Right kidney (tissue), 1 donor: ENCODE measurements around the gene NOS2.
"Not testable (repeated sequence)": the region's sequence is repeated elsewhere in the genome, so short reads cannot be mapped to it uniquely, and the experiment has no call there.

Experiments
- DNase-seq: peaks from one replicate; pipeline ENCODE4 v3.0.0-alpha.2; 2016

The NOS2 gene

DNA sequence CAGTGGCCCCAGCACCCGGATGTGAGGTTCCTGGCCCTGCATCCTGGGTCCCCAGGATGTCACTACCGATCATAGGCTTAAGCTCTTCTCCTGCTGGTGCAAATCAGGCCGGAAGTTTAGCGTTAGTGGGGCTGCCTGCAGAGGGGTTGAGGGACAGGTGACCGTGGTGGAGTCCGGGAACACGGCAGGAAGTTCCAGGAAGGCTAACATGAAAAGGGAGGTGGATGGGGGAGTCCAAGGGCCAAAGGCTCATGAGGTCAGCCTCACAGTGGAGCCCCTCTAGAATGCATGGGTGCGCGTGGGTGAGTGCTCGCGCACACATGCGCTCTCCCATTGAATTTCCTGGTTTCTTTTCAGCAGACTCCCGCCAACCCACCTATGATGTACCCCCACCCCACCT lies 46.6 kb downstream of the NOS2 start:
- not testable (repeated sequence) for DNase-seq

DNA sequence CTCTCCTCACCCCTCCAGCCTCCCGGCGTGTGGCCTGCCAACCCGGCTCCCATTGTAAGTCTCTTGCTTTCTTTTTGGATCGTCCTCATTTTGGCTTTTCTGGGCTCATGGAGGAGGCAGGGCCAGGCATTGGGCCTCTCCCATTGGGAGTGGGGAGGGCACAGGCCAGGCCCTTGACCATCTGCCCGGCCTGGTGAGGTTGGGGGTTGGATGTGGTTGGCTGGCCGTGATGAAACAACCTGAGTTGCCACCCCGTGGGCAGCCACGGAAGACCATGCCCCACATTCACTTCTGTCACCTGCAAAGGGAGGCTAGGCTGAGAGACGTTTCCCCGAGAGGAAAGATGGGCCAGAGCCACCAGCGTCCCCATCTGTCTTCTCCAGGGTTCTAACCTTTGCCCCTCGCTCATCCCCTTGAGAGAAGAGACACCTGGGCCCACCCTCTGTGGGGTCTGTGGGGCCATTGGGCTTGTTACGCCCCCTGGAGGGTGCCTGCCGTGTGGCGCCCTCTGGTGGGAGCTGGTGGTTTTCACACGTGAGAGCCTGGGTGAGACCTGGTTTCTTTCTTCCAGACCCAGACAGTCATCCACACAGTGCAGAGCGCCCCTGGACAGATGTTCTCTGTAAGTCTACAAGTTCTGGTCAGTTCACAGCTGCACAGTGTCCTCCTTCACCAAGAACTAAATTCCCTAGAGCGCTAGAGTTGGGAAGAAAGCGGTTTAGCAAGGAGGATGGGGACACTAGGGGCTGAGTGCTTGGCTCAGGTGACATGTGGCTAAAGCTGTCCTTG lies 47.3 kb downstream of the NOS2 start:
- DNase-seq, result not testable (repeated sequence)

DNA sequence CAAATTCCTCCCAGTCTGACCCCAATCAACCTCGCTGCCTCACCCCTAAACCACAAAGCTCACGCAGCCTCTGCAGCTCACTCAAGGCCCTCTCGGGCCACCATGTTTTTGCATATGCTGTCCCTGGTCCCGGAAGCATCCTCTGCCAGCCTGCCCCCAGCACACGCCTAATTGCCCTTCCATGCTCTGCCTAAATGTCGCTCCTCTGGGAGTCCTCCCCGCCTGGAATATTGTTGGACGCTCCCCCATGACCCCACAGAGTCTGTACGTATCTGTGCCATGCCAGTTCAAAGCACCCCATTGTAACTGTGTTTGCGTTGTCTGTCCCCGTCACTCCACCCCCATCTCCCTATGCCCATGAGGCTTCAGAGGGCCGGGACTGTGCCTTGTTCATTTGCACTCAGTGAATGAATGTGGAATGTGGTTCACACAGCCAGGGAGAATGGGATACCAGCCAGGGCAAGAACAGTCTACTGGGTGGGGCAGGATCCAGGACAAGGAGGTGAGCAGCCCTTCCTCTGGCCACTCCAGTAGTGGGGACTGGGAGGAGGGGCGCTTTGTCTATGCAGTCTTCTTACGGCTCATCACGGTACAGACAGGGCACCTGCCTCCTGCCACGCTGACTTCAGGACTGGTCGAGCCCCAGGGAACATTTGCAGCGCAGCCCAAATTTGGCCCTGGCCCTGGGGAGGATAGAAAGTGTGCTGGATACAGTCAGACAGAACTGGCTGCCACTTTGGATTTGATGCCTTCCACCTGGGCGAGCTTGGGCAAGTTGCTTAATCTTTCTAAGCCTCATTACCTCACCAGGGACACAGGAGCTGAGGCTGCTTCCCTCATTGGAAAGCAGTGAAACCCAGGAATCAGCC lies 48.5 kb downstream of the NOS2 start:
- no peak for DNase-seq

DNA sequence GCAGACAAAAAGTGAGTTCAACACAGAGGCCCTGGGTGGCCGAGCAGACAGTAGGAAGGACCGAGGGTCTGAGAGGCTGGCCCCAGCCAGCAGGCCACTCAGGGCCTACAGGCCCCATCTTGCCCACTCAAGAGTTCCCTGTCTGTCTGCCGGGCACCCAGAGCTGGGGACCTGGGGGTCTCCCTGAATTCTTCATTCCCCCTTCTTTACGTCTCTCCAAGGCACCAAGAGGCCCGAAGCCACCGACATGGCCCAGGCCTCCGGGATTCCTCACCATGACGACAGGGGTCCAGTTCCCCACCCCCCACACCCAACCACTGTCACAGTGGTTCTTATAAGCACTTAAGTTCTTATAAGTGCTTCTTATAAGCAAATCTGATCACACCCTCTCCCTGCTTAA lies 49.2 kb downstream of the NOS2 start:
- no peak for DNase-seq

DNA sequence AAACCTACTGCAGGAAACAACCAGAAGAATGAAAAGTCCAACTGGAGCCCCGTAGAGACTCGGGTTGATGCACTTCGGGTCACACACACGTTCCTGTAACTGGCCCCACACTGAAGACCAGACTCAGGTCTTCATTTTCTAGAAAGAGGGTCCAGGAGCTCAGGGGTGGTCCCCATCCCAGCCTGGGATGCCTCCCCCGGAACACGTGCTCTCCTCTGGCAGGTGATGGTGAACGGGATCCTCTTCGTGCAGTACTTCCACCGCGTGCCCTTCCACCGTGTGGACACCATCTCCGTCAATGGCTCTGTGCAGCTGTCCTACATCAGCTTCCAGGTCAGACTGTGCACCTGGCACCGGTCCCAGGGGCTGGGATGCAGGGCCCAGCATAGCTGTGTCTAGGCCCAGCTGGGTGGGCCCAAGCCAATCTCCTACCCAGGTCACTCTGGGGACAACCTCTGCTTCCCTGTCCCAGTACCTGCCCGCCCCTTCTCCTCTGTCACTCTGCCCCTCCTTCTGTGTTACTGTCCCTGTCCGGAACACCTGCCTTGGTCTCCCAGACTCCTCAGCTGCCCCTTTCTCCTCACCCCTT lies 50.7 kb downstream of the NOS2 start:
- DNase-seq, result not testable (repeated sequence)

DNA sequence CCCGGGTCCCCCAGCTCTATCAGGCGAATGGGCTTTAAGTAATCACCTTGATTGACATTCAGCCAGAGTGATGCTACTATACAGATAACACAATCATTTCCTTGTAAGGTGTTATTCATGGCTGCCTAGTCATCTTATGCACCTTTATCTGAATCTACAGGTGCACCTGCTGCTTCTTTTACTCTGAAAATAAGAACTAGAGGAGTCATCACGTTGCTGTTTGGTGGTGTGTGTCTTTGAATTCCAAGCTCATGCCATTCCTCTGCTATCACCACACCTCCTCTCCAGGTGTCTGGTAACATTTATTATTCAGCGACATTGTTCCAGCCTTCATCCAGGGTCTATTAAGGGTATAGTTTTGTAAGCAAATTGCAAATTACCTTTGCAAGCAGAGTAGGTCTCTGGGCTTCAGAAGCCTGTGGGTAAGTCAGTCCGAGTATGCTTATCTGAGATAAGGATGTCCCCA lies 51.9 kb downstream of the NOS2 start:
- no peak for DNase-seq

DNA sequence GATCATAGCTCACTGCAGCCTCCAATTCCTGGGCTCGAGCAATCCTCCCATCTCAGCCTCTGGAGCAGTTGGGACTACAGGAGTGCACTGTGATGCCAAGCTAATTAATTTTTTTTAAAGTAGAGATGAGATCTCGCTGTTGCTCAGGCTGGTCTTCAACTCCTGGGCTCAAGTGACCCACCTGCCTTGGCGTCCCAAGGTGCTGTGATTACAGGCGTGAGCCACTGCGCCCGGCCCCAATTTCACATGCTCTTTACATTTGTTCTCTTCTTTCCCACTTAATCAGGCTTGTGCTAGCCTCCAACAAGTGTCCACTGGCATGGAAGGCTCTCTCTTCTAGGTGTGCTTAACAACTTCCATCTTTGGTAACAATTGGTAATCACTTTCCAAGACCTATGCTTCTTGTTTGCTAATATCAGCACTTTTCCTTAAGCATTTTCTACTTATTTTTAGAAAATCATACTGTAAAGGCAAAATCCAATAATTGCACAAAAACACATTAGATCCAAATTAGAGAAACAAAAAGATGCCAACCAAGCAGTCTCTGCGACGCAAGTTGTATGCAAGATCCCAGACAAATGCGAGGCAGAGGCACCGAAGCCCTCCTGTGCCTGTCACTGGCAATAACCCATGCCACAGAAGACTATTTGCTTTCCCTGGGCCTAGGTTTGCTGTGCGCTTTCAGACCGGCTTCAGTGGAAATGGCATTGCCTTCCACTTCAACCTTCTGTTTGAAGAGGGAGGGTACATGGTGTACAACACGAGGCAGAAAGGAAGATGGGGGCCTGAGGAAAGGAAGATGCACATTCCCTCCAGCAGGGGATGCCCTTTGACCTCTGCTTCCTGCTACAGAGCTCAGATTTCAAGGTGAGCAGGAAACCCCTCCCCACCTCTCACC lies 52.6 kb downstream of the NOS2 start:
- DNase-seq, result no peak

DNA sequence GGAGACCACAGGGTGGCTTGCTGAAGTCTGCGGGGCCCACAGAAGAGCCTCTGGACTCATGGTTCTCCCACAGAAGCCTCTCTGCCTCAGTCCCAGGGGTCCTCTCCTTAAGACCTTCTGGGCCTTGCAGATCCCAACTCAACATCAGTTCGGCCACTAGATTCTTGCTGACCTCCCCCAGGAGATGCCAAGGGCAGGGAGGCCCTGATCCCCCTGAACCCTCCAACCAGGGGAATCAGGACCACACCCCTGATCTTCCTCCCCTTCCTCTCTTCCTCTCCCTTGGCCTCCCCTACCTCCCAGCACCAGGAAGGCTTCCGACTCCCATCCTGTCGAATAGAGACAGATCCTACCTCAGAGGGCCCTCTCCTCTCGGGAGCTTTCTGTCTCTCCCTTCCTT lies 53.4 kb downstream of the NOS2 start:
- DNase-seq, result no peak

DNA sequence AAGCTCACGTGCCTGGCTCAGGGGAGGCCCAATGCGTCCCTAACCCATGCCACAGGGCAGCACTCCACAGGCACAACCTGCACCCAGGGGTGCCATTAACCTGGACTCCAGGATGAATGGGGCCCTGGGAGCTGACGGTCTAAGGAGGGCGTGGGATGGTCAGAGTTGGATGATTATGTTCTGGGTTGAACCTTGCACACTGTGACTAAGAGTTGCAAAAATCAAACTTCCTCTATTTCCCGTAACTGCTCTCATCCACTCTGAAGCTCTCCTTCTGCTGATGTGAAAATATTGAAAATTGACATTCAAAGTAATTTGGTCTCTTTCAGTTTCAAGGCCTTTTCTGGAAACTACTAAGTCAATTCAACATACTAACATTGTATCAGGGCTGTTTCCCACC lies 54.0 kb downstream of the NOS2 start:
- not testable (repeated sequence) for DNase-seq

DNA sequence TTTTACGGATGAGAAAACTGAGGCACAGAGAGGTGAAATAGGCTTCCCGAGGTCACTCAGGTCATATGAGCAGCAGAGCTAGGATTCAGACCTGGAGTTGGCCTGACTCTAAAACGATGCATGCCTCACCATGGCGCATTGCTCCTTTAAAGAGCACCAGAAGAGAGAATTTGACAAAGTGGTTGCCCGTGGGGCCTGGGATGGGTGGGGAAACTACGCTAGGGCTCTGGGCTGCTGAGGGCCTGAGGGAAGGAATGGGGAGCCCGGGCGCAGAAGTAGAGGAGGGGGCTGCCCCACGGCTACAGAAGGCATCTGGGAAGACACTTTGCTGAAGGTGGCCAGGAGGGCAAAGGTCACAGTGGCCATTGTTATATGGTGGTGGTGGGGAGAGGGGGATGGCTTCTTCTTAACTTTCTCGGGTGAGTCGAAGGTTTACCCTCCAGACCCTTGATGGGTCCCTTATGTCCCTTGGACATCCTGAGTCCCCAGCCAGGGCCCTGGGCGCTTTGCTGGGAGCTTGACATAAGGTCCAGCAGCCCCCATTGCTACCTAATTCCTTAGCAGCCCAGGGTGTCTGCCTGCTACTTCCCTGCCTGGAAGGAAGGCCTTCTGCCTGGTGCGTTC lies 55.0 kb downstream of the NOS2 start:
- DNase-seq, result not testable (repeated sequence)

DNA sequence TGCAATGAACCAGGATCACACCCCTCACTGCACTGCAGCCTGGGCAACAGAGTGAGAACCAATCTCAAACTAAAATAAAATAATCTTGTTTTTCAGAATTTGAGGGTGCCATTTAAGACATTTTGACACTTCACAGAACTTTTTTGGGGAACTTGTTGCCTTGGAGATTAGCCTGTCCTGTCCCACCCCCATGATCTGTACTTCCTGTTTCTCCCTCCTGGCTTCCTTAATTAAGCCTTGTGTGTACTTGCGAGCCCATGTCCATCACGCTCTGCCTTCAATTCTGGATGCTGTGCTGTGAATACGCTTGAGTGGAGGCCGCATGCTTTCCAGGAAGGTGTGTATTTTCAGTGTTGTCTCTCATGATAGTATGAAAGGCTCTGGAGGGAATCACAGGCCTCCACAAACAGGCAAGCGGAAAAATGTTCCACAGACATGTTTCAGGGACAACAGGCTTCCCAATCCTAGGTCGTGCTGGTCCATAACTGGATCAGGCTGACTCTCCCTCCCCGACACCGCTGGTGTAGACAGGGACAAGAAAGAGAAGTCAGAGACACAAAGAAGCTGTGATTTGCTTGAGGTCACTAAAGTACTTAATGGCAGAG lies 56.9 kb downstream of the NOS2 start:
- no peak for DNase-seq

DNA sequence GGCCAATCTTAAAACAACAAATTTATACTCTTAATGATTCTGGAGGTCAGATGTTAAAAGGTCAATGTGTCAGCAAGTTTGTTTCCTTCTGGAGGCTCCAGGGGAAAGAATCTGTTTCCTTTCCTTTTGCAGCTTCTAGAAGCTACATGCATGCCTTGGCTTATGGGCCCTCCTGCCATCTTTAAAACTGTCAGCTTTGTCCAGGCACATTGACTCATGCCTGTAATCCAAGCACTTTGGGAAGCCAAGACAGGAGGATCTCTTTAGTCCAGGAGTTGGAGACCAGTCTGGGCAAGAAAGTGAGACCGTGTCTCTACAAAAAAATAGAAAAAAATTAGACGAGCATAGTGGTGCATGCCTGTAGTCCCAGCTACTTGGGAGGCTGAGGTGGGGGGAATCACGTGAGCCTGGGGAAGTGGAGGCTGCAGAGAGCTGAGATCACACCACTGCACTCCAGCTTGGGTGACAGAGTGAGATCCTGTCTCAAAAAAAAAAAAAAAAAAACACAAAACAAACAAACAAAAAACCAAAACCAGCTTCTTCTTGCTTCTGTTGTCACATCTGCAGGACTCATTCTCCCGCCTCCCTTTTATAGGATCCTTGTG lies 58.3 kb downstream of the NOS2 start:
- no peak for DNase-seq

DNA sequence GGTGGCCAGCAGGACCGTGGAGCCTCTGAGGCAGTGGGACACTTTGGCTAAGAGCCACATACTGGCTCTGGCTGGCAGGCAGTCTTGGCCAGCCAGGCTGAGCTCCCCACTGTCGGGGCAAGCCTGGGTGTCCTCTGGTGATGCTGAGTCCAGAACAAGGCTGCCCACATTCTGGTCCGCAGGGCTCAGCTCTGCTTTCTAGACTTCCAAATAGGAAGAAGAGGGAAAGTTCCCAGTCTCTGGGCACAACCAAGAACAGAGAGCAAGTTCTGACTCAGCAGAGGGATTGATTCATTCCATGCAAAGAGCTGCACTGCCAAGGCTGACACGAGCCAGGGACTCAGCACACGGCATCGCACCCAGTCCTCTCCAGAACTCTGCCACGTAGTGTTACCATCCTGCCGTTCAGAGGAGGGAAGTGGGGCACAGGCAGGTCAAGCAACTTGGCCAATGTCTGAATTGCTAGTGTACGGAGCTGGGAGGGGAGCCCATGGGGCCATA lies 58.9 kb downstream of the NOS2 start:
- DNase-seq, result no peak

DNA sequence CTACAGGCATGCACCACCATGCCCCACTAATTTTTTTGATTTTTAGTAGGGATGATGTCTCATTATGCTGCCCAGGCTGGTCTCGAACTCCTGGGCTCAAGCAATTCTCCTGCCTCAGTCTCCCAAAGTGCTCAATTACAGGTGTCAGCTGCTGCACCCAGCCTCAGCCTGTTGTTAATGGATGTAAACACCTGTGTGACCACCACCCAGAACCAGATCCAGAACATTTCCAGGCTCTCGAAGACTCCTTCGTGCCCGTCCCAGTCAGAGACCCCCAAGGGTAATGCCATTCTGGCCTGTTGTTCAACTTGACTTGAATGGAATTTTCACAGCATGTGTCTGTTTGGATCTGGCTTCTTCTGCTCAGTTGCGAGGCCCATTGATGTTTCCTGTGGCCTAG lies 59.8 kb downstream of the NOS2 start:
- not testable (repeated sequence) for DNase-seq

DNA sequence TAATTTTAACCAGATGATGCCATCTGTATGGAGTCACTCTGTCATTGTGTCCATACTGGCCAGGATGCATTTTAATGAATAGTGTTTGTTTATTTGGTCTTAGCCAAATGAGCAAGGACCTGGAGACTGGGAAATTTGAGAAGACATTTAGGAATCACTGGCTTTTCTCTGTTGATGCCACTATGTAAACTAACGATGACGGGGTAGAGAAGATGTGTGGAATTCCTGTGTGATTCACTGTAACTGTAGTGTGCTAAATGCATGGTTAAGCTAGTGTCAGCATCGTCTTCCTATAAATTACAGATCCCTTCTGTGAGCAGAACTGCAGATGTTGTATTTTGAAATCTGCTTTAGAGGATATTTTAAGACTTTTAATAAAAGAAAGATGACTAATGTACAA lies 66.6 kb downstream of the NOS2 start:
- DNase-seq, result no peak

DNA sequence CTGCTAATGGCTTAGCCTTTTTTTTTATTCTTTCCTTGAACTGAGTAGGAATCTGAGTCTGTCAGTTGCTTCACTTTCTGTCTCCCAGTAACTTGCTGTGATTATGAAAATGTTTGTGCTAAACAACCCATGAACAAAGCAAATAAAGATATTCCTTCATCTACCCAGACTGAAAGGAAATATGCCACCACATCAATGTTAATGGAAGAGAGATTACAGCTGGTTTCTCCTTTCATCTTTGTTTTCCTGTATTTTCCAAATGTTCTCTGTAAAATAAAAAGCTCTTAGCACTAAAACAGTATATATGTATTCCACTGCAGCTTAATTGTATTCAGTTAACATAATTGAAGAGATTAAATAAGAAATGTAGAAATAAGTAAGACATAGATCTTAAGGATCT lies 67.6 kb downstream of the NOS2 start:
- DNase-seq, result not testable (repeated sequence)

DNA sequence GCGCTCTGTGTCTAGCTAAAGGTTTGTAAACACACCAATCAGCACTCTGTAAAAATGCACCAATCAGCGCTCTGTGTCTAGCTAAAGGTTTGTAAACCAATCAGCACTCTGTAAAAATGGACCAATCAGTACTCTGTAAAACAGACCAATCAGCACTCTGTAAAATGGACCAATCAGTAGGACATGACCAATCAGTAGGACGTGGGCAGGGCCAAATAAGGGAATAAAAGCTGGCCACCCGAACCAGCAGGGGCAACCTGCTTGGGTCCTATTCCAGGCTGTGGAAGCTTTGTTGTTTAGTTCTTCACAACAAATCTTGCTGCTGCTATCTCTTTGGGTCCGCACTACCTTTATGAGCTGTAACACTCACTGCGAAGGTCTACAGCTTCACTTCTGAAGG lies 74.3 kb downstream of the NOS2 start:
- DNase-seq, result not testable (repeated sequence)

DNA sequence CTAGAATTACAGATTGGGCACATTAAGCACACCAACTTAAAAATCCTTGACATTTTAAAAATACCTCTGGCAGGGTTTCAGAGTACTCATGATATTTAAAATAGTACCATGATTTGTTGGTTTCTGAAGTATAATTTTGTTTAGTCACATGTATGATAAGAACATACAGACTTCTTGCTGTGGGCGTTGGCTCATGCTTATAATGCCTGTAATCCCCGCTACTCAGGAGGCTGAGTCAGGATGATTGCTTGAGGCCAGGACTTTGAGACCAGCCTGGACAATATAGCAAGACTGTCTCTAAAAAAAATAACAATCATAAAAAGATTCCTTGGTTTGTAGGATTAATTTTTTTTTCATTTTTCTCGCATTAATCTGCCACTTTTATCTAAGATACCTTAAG lies 78.5 kb downstream of the NOS2 start:
- no peak for DNase-seq
